ENCODE results near the gene ZNF311. TPM values are rescaled to one million over a fixed set of nuclear protein-coding genes. Genes with fewer than 3 reads are reported as not detected.

Gene ZNF311
- total and polyA plus RNA-seq, 2 of the 13 experiments (the other 11 are each of a cell fraction or from before 2014, with no cell fraction given): not detected

DNA sequence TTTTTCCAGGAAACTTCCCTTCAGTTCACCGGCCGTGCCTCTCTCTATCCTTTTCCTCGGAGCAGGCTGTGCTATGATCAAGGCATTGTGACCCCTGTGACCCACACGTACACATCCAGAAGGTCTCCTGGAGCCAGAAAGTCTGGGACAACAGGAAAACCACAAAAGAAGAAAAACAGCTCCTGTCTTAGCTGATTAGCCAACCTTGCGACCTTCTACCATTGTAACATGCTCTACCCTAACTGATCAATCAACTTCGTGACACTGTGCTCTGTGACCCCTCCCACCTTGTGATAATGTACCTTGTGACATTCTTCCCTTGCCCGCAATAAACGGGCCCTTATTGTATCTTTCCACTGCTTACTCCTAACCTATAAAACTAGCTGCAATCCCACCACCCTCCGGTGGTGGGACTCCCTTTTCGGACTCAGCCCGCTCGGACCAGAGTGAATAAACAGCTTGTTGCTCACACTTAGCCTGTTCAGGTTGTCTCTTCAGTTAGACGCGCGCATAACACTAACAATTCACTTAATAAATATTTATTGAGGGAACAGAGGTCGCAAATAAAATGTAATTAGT is 24.2 kb downstream of the ZNF311 start (continued):
- TF ChIP-seq, protein P1, sequence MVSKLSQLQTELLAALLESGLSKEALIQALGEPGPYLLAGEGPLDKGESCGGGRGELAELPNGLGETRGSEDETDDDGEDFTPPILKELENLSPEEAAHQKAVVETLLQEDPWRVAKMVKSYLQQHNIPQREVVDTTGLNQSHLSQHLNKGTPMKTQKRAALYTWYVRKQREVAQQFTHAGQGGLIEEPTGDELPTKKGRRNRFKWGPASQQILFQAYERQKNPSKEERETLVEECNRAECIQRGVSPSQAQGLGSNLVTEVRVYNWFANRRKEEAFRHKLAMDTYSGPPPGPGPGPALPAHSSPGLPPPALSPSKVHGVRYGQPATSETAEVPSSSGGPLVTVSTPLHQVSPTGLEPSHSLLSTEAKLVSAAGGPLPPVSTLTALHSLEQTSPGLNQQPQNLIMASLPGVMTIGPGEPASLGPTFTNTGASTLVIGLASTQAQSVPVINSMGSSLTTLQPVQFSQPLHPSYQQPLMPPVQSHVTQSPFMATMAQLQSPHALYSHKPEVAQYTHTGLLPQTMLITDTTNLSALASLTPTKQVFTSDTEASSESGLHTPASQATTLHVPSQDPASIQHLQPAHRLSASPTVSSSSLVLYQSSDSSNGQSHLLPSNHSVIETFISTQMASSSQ (IDR thresholded peaks at IDR 0.05; ENCODE audit: low read depth): peak; percentile 60
- TF ChIP-seq, protein P1 (CRISPR knock-in tag; IDR thresholded peaks at IDR 0.05; ENCODE audit: borderline replicate concordance): peak; percentile 75; the same call in 1 of the 2 replicates
- TF ChIP-seq, protein P2, sequence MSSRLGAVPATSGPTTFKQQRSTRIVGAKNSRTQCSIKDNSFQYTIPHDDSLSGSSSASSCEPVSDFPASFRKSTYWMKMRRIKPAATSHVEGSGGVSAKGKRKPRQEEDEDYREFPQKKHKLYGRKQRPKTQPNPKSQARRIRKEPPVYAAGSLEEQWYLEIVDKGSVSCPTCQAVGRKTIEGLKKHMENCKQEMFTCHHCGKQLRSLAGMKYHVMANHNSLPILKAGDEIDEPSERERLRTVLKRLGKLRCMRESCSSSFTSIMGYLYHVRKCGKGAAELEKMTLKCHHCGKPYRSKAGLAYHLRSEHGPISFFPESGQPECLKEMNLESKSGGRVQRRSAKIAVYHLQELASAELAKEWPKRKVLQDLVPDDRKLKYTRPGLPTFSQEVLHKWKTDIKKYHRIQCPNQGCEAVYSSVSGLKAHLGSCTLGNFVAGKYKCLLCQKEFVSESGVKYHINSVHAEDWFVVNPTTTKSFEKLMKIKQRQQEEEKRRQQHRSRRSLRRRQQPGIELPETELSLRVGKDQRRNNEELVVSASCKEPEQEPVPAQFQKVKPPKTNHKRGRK (CRISPR knock-in tag; IDR thresholded peaks at IDR 0.05): no peak
- TF ChIP-seq ZNF432 (CRISPR knock-in tag; IDR thresholded peaks at IDR 0.05; ENCODE audit: borderline replicate concordance): no peak
- TF ChIP-seq, protein P3, sequence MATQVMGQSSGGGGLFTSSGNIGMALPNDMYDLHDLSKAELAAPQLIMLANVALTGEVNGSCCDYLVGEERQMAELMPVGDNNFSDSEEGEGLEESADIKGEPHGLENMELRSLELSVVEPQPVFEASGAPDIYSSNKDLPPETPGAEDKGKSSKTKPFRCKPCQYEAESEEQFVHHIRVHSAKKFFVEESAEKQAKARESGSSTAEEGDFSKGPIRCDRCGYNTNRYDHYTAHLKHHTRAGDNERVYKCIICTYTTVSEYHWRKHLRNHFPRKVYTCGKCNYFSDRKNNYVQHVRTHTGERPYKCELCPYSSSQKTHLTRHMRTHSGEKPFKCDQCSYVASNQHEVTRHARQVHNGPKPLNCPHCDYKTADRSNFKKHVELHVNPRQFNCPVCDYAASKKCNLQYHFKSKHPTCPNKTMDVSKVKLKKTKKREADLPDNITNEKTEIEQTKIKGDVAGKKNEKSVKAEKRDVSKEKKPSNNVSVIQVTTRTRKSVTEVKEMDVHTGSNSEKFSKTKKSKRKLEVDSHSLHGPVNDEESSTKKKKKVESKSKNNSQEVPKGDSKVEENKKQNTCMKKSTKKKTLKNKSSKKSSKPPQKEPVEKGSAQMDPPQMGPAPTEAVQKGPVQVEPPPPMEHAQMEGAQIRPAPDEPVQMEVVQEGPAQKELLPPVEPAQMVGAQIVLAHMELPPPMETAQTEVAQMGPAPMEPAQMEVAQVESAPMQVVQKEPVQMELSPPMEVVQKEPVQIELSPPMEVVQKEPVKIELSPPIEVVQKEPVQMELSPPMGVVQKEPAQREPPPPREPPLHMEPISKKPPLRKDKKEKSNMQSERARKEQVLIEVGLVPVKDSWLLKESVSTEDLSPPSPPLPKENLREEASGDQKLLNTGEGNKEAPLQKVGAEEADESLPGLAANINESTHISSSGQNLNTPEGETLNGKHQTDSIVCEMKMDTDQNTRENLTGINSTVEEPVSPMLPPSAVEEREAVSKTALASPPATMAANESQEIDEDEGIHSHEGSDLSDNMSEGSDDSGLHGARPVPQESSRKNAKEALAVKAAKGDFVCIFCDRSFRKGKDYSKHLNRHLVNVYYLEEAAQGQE (IDR thresholded peaks at IDR 0.05; ENCODE audit: borderline replicate concordance in 1 of 2, low read depth in 1 of 2, low read length in 2 of 2): peak in 1 of 2 experiments; percentile 35; a peak in 1 of 4 replicates
- TF ChIP-seq, protein P4, sequence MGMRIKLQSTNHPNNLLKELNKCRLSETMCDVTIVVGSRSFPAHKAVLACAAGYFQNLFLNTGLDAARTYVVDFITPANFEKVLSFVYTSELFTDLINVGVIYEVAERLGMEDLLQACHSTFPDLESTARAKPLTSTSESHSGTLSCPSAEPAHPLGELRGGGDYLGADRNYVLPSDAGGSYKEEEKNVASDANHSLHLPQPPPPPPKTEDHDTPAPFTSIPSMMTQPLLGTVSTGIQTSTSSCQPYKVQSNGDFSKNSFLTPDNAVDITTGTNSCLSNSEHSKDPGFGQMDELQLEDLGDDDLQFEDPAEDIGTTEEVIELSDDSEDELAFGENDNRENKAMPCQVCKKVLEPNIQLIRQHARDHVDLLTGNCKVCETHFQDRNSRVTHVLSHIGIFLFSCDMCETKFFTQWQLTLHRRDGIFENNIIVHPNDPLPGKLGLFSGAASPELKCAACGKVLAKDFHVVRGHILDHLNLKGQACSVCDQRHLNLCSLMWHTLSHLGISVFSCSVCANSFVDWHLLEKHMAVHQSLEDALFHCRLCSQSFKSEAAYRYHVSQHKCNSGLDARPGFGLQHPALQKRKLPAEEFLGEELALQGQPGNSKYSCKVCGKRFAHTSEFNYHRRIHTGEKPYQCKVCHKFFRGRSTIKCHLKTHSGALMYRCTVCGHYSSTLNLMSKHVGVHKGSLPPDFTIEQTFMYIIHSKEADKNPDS (CRISPR knock-in tag; IDR thresholded peaks at IDR 0.05): no peak
- TF ChIP-seq, protein P5, sequence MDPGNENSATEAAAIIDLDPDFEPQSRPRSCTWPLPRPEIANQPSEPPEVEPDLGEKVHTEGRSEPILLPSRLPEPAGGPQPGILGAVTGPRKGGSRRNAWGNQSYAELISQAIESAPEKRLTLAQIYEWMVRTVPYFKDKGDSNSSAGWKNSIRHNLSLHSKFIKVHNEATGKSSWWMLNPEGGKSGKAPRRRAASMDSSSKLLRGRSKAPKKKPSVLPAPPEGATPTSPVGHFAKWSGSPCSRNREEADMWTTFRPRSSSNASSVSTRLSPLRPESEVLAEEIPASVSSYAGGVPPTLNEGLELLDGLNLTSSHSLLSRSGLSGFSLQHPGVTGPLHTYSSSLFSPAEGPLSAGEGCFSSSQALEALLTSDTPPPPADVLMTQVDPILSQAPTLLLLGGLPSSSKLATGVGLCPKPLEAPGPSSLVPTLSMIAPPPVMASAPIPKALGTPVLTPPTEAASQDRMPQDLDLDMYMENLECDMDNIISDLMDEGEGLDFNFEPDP (CRISPR knock-in tag; conservative IDR thresholded peaks at IDR 0.05): 0 out of 2 replicates have a peak, but pooled peaks have one; percentile 72
- TF ChIP-seq STAT5B (CRISPR knock-in tag; IDR thresholded peaks at IDR 0.05): peak; percentile 83
- no peak for TF ChIP-seq RFX3 (CRISPR knock-in tag; IDR thresholded peaks at IDR 0.05)
- peak; percentile 73; the same call in 1 of the 2 replicates for TF ChIP-seq ZNF788 (CRISPR knock-in tag; IDR thresholded peaks at IDR 0.05; ENCODE audit: borderline replicate concordance)
- TF ChIP-seq ZNF232 (CRISPR knock-in tag; IDR thresholded peaks at IDR 0.05; ENCODE audit: borderline replicate concordance): no peak
- no peak for TF ChIP-seq RNF2 (conservative IDR thresholded peaks at IDR 0.05; ENCODE audit: low read depth)
- TF ChIP-seq SIN3B (IDR thresholded peaks at IDR 0.05; ENCODE audit: low read length): no peak
- TF ChIP-seq ZBTB3 (CRISPR knock-in tag; IDR thresholded peaks at IDR 0.05; ENCODE audit: borderline replicate concordance, low read depth): no peak
- no peak for TF ChIP-seq U2AF2 (IDR thresholded peaks at IDR 0.05; ENCODE audit: low read depth, low read length)
